ENCODE results near the gene SMPD1.

GRCh38 chr11:6356503-6357055, 33.7 kb upstream of the SMPD1 start:
- no peak for TF ChIP-seq POLR2A (IDR thresholded peaks at IDR 0.05)
- no peak for TF ChIP-seq CTCF (IDR thresholded peaks at IDR 0.05)
